COLO668 (cell line): ENCODE measurements around the gene CDH8.
"Not testable (repeated sequence)": the region's sequence is repeated elsewhere in the genome, so short reads cannot be mapped to it uniquely, and the experiment has no call there.

ENCODE experiments used
- DNase-seq: peaks from one replicate; lab custom pipeline; 2025; ENCODE audit not compliant: unreplicated experiment; lab: John Stamatoyannopoulos, UW

The CDH8 gene

GRCh38 chr16:61797296-61797795 is 238.9 kb downstream of the CDH8 start:
- DNase-seq: no peak

GRCh38 chr16:61792194-61792909 is 243.9 kb downstream of the CDH8 start:
- no peak for DNase-seq

GRCh38 chr16:61791464-61791863 is 244.8 kb downstream of the CDH8 start:
- DNase-seq: no peak

GRCh38 chr16:61781855-61782254 is 254.4 kb downstream of the CDH8 start:
- not testable (repeated sequence) for DNase-seq

- DNase-seq: no peak
Measured at GRCh38 chr16:61780161-61780560, 256.1 kb downstream of the CDH8 start.

- no peak for DNase-seq
Measured at GRCh38 chr16:61770301-61770700, 265.9 kb downstream of the CDH8 start.

GRCh38 chr16:61763991-61764390 is 272.2 kb downstream of the CDH8 start:
- no peak for DNase-seq

GRCh38 chr16:61763013-61763412 is 273.2 kb downstream of the CDH8 start:
- no peak for DNase-seq

GRCh38 chr16:61730997-61731396 is 305.2 kb downstream of the CDH8 start:
- no peak for DNase-seq

- DNase-seq: no peak
Measured at GRCh38 chr16:61726701-61727100, 309.5 kb downstream of the CDH8 start.

GRCh38 chr16:61726125-61726524 is 310.1 kb downstream of the CDH8 start:
- no peak for DNase-seq

GRCh38 chr16:61721544-61721943 is 314.7 kb downstream of the CDH8 start:
- no peak for DNase-seq

- DNase-seq: no peak
Measured at GRCh38 chr16:61715393-61715792, 320.8 kb downstream of the CDH8 start.

- no peak for DNase-seq
Measured at GRCh38 chr16:61713787-61714186, 322.5 kb downstream of the CDH8 start.

- not testable (repeated sequence) for DNase-seq
Measured at GRCh38 chr16:61699640-61700039, 336.6 kb downstream of the CDH8 start.

GRCh38 chr16:61684541-61684940 is 351.7 kb downstream of the CDH8 start:
- no peak for DNase-seq

- DNase-seq: no peak
Measured at GRCh38 chr16:61681673-61682072, 354.6 kb downstream of the CDH8 start.

GRCh38 chr16:61681124-61681523 is 355.1 kb downstream of the CDH8 start:
- DNase-seq: no peak

- DNase-seq: no peak
Measured at GRCh38 chr16:61678182-61678581, 358.1 kb downstream of the CDH8 start.

GRCh38 chr16:61677776-61678175 is 358.5 kb downstream of the CDH8 start:
- no peak for DNase-seq

GRCh38 chr16:61676740-61677139 is 359.5 kb downstream of the CDH8 start:
- DNase-seq: no peak

GRCh38 chr16:61671161-61671560 is 365.1 kb downstream of the CDH8 start:
- no peak for DNase-seq

GRCh38 chr16:61665512-61665911 is 370.7 kb downstream of the CDH8 start:
- no peak for DNase-seq
